Ovary (tissue), 3 donors: ENCODE data around the gene HSPBP1.

Experiments used
- CTCF ChIP-seq, 3 donors: fragments of 450-650 bp in 2 of 3; fragments of 200-600 bp in 1 of 3; IDR thresholded peaks; one replicate each; pipeline versions ENCODE4 v1.5.1 to v1.8.0; 2016 to 2022; ENCODE audit warnings: antibody characterized with exemption in 3 of 3, mild to moderate bottlenecking in 1 of 3
- EP300 ChIP-seq: sonication (generic); formaldehyde crosslinking; IDR thresholded peaks from one replicate; pipeline ENCODE4 v1.6.1; 2017; ENCODE audit warnings: antibody characterized with exemption
- POLR2A ChIP-seq: fragments of 450-650 bp; IDR thresholded peaks from one replicate; pipeline ENCODE4 v1.6.1; 2017; ENCODE audit warnings: antibody characterized with exemption, mild to moderate bottlenecking, moderate library complexity
- donor health status: DM: no; HTN: no; CAD: no.

GRCh38 chr19:55240713-55241020 is 39.2 kb downstream of the HSPBP1 start:
- no peak for TF ChIP-seq CTCF (IDR thresholded peaks at IDR 0.05)
- TF ChIP-seq POLR2A = no peak
- TF ChIP-seq EP300 = no peak
